C4-2B (cell line): ENCODE measurements around the gene GNG2.

Experiments used
- ZFX ChIP-seq: fragments of 450-650 bp; IDR thresholded peaks from 2 replicates; pipeline ENCODE4 v1.6.1; 2017
- TF ChIP-seq, protein P1 (sequence below): fragments of 450-650 bp; conservative IDR thresholded peaks from 2 replicates; pipeline ENCODE4 v1.5.1; 2017; ENCODE audit warnings: mild to moderate bottlenecking

DNA sequence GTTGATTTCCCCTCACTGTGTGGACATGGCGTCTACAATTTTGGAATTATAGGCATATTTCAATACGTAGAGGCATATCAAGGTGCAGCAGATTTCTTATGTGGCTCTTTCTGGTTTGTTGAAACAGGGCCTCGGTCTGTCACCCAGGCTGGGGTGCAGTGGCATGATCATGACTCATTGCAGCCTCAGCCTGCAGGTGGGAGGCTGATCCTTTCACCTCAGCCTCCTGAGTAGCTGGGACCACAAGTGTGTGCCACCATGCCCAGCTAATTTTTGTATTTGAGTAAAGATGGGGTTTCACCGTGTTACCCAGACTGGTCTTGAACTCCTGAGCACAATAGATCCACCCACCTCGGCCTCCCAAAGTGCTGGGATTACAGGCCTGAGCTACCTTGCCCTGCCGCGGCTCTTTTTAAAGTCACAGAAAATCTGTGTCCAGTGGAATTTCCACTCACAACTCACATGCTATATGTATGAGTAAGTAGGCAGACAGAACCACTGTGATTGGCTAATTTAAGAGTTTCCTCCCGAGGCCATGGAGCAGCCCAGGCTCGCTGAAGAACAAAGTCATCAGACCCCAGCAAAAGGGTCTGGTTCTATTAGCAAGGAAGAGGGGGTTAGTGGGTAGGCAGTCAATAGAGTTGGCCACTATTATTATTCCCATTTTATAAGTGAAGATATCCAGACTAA lies 9.1 kb downstream of the GNG2 start:
- TF ChIP-seq, protein P1, sequence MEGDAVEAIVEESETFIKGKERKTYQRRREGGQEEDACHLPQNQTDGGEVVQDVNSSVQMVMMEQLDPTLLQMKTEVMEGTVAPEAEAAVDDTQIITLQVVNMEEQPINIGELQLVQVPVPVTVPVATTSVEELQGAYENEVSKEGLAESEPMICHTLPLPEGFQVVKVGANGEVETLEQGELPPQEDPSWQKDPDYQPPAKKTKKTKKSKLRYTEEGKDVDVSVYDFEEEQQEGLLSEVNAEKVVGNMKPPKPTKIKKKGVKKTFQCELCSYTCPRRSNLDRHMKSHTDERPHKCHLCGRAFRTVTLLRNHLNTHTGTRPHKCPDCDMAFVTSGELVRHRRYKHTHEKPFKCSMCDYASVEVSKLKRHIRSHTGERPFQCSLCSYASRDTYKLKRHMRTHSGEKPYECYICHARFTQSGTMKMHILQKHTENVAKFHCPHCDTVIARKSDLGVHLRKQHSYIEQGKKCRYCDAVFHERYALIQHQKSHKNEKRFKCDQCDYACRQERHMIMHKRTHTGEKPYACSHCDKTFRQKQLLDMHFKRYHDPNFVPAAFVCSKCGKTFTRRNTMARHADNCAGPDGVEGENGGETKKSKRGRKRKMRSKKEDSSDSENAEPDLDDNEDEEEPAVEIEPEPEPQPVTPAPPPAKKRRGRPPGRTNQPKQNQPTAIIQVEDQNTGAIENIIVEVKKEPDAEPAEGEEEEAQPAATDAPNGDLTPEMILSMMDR: no peak
- TF ChIP-seq ZFX: no peak
